ENCODE data around the gene UBAC2.

UBAC2 gene

GRCh38 chr13:99255271-99255670 is 54.6 kb downstream of the UBAC2 start:
- ATAC-seq (replicated peaks) (no peak), DNase-seq (no peak)
- H3K4me3 Mint-ChIP-seq, result peak overlapping the region; percentile 6 to 8
- H3K27me3 Mint-ChIP-seq, result no peaks in the 10 kb centered on the region
- H3K36me3 Mint-ChIP-seq, result peaks cover 37 to 42% of the 10 kb centered on the region in 2 donors
- H3K9me3 Mint-ChIP-seq, result peaks cover 0 to 2% of the 10 kb centered on the region in 2 donors
- peak overlapping the region; percentile 63 for H3K27ac Mint-ChIP-seq
- H3K4me1 Mint-ChIP-seq, result peaks cover 38 to 67% of the 10 kb centered on the region in 2 donors

GRCh38 chr13:99256283-99256682 is 55.6 kb downstream of the UBAC2 start:
- H3K27ac Mint-ChIP-seq, result peak overlapping the region; percentile 89
- H3K4me1 Mint-ChIP-seq, result peaks cover 40 to 68% of the 10 kb centered on the region in 2 donors
- H3K9me3 Mint-ChIP-seq, result peaks cover 0 to 2% of the 10 kb centered on the region in 2 donors
- no peaks in the 10 kb centered on the region for H3K27me3 Mint-ChIP-seq
- DNase-seq, result no peak
- peaks cover 35 to 39% of the 10 kb centered on the region in 2 donors for H3K36me3 Mint-ChIP-seq
- H3K4me3 Mint-ChIP-seq, result peak overlapping the region; percentile 75 to 78
- peak; percentile 63 to 66 for ATAC-seq (replicated peaks)

- H3K4me3 Mint-ChIP-seq, result peak overlapping the region; percentile 75 to 78
- peaks cover 32 to 35% of the 10 kb centered on the region in 2 donors for H3K36me3 Mint-ChIP-seq
- DNase-seq, result no peak
- peak overlapping the region; percentile 89 for H3K27ac Mint-ChIP-seq
- peaks cover 41 to 68% of the 10 kb centered on the region in 2 donors for H3K4me1 Mint-ChIP-seq
- ATAC-seq (replicated peaks), result peak; percentile 47 to 48
- H3K27me3 Mint-ChIP-seq, result no peaks in the 10 kb centered on the region
- peaks cover 0 to 2% of the 10 kb centered on the region in 2 donors for H3K9me3 Mint-ChIP-seq
Measured at GRCh38 chr13:99256709-99257108, 56.1 kb downstream of the UBAC2 start.

- ATAC-seq (replicated peaks), result no peak
- H3K27ac Mint-ChIP-seq, result no peak overlapping the region
- H3K36me3 Mint-ChIP-seq, result peaks cover 28 to 34% of the 10 kb centered on the region in 2 donors
- no peaks in the 10 kb centered on the region for H3K27me3 Mint-ChIP-seq
- H3K4me1 Mint-ChIP-seq, result peaks cover 40 to 68% of the 10 kb centered on the region in 2 donors
- peak overlapping the region; percentile 78 to 81 for H3K4me3 Mint-ChIP-seq
- H3K9me3 Mint-ChIP-seq, result peaks cover 0 to 2% of the 10 kb centered on the region in 2 donors
- no peak for DNase-seq
Measured at GRCh38 chr13:99257291-99257690, 56.6 kb downstream of the UBAC2 start.

- DNase-seq (no peak), ATAC-seq (replicated peaks) (peak; percentile 80 to 86)
- Mint-ChIP-seq H3K9me3 (peaks cover 0 to 2% of the 10 kb centered on the region in 2 donors), H3K27ac (peak within 1 kb of the TSS; percentile 82), H3K27me3 (no peaks in the 10 kb centered on the region), H3K36me3 (peaks cover 28 to 37% of the 10 kb centered on the region in 2 donors), H3K4me1 (peaks cover 44 to 79% of the 10 kb centered on the region in 2 donors), H3K4me3 (peak within 1 kb of the TSS; percentile 81 to 90)
Measured at GRCh38 chr13:99258210-99258860, 57.7 kb downstream of the UBAC2 start, which contains the start of gene GPR18. Gene GPR18, minus strand, starts transcription at chr13:99258379. Its CDS starts 2,507 bp downstream, at chr13:99255872.

GRCh38 chr13:99258946-99259345 is 58.3 kb downstream of the UBAC2 start:
- DNase-seq (peak; percentile 26), ATAC-seq (replicated peaks) (peak; percentile 74 to 76)
- Mint-ChIP-seq H3K36me3 (peaks cover 23 to 39% of the 10 kb centered on the region in 2 donors), H3K9me3 (peaks cover 0 to 2% of the 10 kb centered on the region in 2 donors), H3K4me1 (peaks cover 48 to 79% of the 10 kb centered on the region in 2 donors), H3K27ac (peak overlapping the region; percentile 82), H3K4me3 (peak overlapping the region in 1 of 2 donors; percentile 90), H3K27me3 (no peaks in the 10 kb centered on the region)

- H3K4me1 Mint-ChIP-seq, result peaks cover 48 to 81% of the 10 kb centered on the region in 2 donors
- H3K27ac Mint-ChIP-seq, result peak overlapping the region; percentile 43
- ATAC-seq (replicated peaks) (no peak), DNase-seq (no peak)
- peaks cover 15 to 34% of the 10 kb centered on the region in 2 donors for H3K36me3 Mint-ChIP-seq
- no peaks in the 10 kb centered on the region for H3K27me3 Mint-ChIP-seq
- H3K4me3 Mint-ChIP-seq, result peak overlapping the region; percentile 30 to 42
- H3K9me3 Mint-ChIP-seq, result peaks cover 0 to 2% of the 10 kb centered on the region in 2 donors
Measured at GRCh38 chr13:99260216-99260615, 59.6 kb downstream of the UBAC2 start.

- DNase-seq, result no peak
- peaks cover 0 to 2% of the 10 kb centered on the region in 2 donors for H3K9me3 Mint-ChIP-seq
- H3K27me3 Mint-ChIP-seq, result no peaks in the 10 kb centered on the region
- peaks cover 14 to 35% of the 10 kb centered on the region in 2 donors for H3K36me3 Mint-ChIP-seq
- no peak for ATAC-seq (replicated peaks)
- peak overlapping the region; percentile 67 for H3K27ac Mint-ChIP-seq
- H3K4me1 Mint-ChIP-seq, result peaks cover 50 to 84% of the 10 kb centered on the region in 2 donors
- H3K4me3 Mint-ChIP-seq, result no peak overlapping the region
Measured at GRCh38 chr13:99261059-99261458, 60.4 kb downstream of the UBAC2 start.

- Mint-ChIP-seq H3K9me3 (peaks cover 0 to 2% of the 10 kb centered on the region in 2 donors), H3K4me3 (no peak overlapping the region), H3K27ac (peak overlapping the region; percentile 84), H3K27me3 (no peaks in the 10 kb centered on the region), H3K36me3 (peaks cover 12 to 35% of the 10 kb centered on the region in 2 donors), H3K4me1 (peaks cover 44 to 74% of the 10 kb centered on the region in 2 donors)
- no peak for ATAC-seq (replicated peaks)
- DNase-seq, result no peak
Measured at GRCh38 chr13:99263126-99263785, 62.6 kb downstream of the UBAC2 start.

- no peak for DNase-seq
- H3K9me3 Mint-ChIP-seq, result peaks cover 0 to 2% of the 10 kb centered on the region in 2 donors
- H3K27me3 Mint-ChIP-seq, result no peaks in the 10 kb centered on the region
- peak overlapping the region; percentile 84 for H3K27ac Mint-ChIP-seq
- peak; percentile 52 to 53 for ATAC-seq (replicated peaks)
- no peak overlapping the region for H3K4me3 Mint-ChIP-seq
- H3K4me1 Mint-ChIP-seq, result peaks cover 50 to 73% of the 10 kb centered on the region in 2 donors
- peaks cover 15 to 40% of the 10 kb centered on the region in 2 donors for H3K36me3 Mint-ChIP-seq
Measured at GRCh38 chr13:99264051-99264450, 63.4 kb downstream of the UBAC2 start.

GRCh38 chr13:99265162-99265800 is 64.6 kb downstream of the UBAC2 start:
- Mint-ChIP-seq H3K4me3 (no peak overlapping the region), H3K36me3 (peaks cover 10 to 34% of the 10 kb centered on the region in 2 donors), H3K27me3 (no peaks in the 10 kb centered on the region), H3K9me3 (no peaks in the 10 kb centered on the region), H3K4me1 (peaks cover 43 to 66% of the 10 kb centered on the region in 2 donors), H3K27ac (peak overlapping the region; percentile 3)
- ATAC-seq (replicated peaks), result no peak
- DNase-seq, result no peak

- H3K9me3 Mint-ChIP-seq, result no peaks in the 10 kb centered on the region
- H3K27ac Mint-ChIP-seq, result peak overlapping the region; percentile 3
- peaks cover 42 to 66% of the 10 kb centered on the region in 2 donors for H3K4me1 Mint-ChIP-seq
- peak; percentile 36 to 52 for ATAC-seq (replicated peaks)
- peaks cover 9 to 29% of the 10 kb centered on the region in 2 donors for H3K36me3 Mint-ChIP-seq
- no peak overlapping the region for H3K4me3 Mint-ChIP-seq
- no peaks in the 10 kb centered on the region for H3K27me3 Mint-ChIP-seq
- DNase-seq, result no peak
Measured at GRCh38 chr13:99265821-99266426, 65.3 kb downstream of the UBAC2 start.

- H3K4me1 Mint-ChIP-seq, result peaks cover 39 to 66% of the 10 kb centered on the region in 2 donors
- ATAC-seq (replicated peaks), result no peak
- H3K4me3 Mint-ChIP-seq, result no peak overlapping the region
- no peak overlapping the region for H3K27ac Mint-ChIP-seq
- DNase-seq, result no peak
- no peaks in the 10 kb centered on the region for H3K27me3 Mint-ChIP-seq
- H3K36me3 Mint-ChIP-seq, result peaks cover 11 to 31% of the 10 kb centered on the region in 2 donors
- no peaks in the 10 kb centered on the region for H3K9me3 Mint-ChIP-seq
Measured at GRCh38 chr13:99266827-99267226, 66.2 kb downstream of the UBAC2 start.

GRCh38 chr13:99267927-99268326 is 67.3 kb downstream of the UBAC2 start:
- peaks cover 39 to 65% of the 10 kb centered on the region in 2 donors for H3K4me1 Mint-ChIP-seq
- no peaks in the 10 kb centered on the region for H3K9me3 Mint-ChIP-seq
- no peak overlapping the region for H3K27ac Mint-ChIP-seq
- H3K27me3 Mint-ChIP-seq, result no peaks in the 10 kb centered on the region
- DNase-seq, result no peak
- peaks cover 19 to 37% of the 10 kb centered on the region in 2 donors for H3K36me3 Mint-ChIP-seq
- no peak for ATAC-seq (replicated peaks)
- no peak overlapping the region for H3K4me3 Mint-ChIP-seq

Measured in stimulated activated naive B cell treated with anti-CD40 and anti-IgM and Interleukin-4, amounts not matched to agents 10 μg/mL and 1 μg/mL and 100 μg/mL, for 72 hours (primary cell).